HL-60 (cell line): ENCODE measurements around the gene ZFHX3.

Experiments
- DNase-seq, 2 experiments: peaks; one replicate each; pipeline ENCODE4 v3.0.0-alpha.2; 2010 to 2020; ENCODE audit warnings: low read depth in 1 of 2, low spot score in 1 of 2
- H3K27ac ChIP-seq: fragments of 250-450 bp; sonication (Bioruptor Pico); replicated peaks from 2 replicates; pipeline ENCODE4 v1.5.1; 2020; ENCODE audit warnings: mild to moderate bottlenecking, moderate library complexity
- H3K27me3 ChIP-seq: fragments of 250-450 bp; sonication (Bioruptor Pico); 2 replicates; pipeline ENCODE4 v1.5.1; 2021; ENCODE audit warnings: mild to moderate bottlenecking, moderate library complexity; ENCODE audit not compliant: insufficient read depth, poor library complexity, severe bottlenecking
- H3K4me3 ChIP-seq: replicated peaks from 2 replicates; pipeline ENCODE4 v1.5.1; 2011; ENCODE audit warnings: mild to moderate bottlenecking, control low read depth, low read length; ENCODE audit not compliant: insufficient read depth
- CTCF ChIP-seq: IDR thresholded peaks from one replicate; pipeline ENCODE4 v1.5.1; 2011; ENCODE audit warnings: low read length, control low read depth, inconsistent platforms; ENCODE audit not compliant: insufficient read depth
- GABPA ChIP-seq: IDR thresholded peaks from 2 replicates; pipeline ENCODE4 v1.6.1; 2012; ENCODE audit warnings: low read depth
- POLR2AphosphoS5 ChIP-seq: IDR thresholded peaks from 2 replicates; pipeline ENCODE4 v1.6.1; 2012; ENCODE audit warnings: low read depth
- REST ChIP-seq: IDR thresholded peaks from 2 replicates; pipeline ENCODE4 v1.6.1; 2012; ENCODE audit warnings: low read depth; ENCODE audit not compliant: insufficient replicate concordance
- SPI1 ChIP-seq: IDR thresholded peaks from 2 replicates; pipeline ENCODE4 v1.6.1; 2012; ENCODE audit warnings: low read depth, mild to moderate bottlenecking, borderline replicate concordance

The ZFHX3 gene

GRCh38 chr16:72838586-72838910, 209.4 kb downstream of the ZFHX3 start:
- no peak overlapping the region for H3K27ac ChIP-seq
- H3K27me3 ChIP-seq: no peaks in the 10 kb centered on the region
- DNase-seq: no peak
- H3K4me3 ChIP-seq: no peak overlapping the region
- TF ChIP-seq REST (no peak), SPI1 (no peak), CTCF (no peak)

- H3K4me3 ChIP-seq: no peak overlapping the region
- no peak overlapping the region for H3K27ac ChIP-seq
- DNase-seq: no peak
- H3K27me3 ChIP-seq: no peaks in the 10 kb centered on the region
- TF ChIP-seq GABPA: no peak
- no peak for TF ChIP-seq SPI1
- TF ChIP-seq POLR2AphosphoS5: no peak
- TF ChIP-seq REST: no peak
- TF ChIP-seq CTCF: no peak
Observed at GRCh38 chr16:72837846-72838585, 209.9 kb downstream of the ZFHX3 start.

GRCh38 chr16:72836985-72837384, 210.9 kb downstream of the ZFHX3 start:
- Histone ChIP-seq H3K4me3 (no peak overlapping the region), H3K27ac (no peak overlapping the region), H3K27me3 (no peaks in the 10 kb centered on the region)
- no peak for TF ChIP-seq CTCF
- no peak for TF ChIP-seq POLR2AphosphoS5
- TF ChIP-seq REST: no peak
- TF ChIP-seq SPI1: no peak
- no peak for TF ChIP-seq GABPA
- DNase-seq: no peak
